Left ventricle myocardium inferior (tissue), 1 donor: ENCODE results near the gene PGM1. TPM values are rescaled to one million over a fixed set of nuclear protein-coding genes. Genes with fewer than 3 reads are reported as not detected.

Experiments
- DNase-seq: peaks from one replicate; pipeline ENCODE4 v3.0.0-alpha.2; 2020
- H3K27ac ChIP-seq: fragments of 200-600 bp; replicated peaks from 2 replicates; pipeline ENCODE4 v1.8.0; 2021
- H3K27me3 ChIP-seq: fragments of 200-600 bp; 2 replicates; pipeline ENCODE4 v1.8.0; 2021; ENCODE audit warnings: low read depth
- H3K36me3 ChIP-seq: fragments of 200-600 bp; 2 replicates; pipeline ENCODE4 v1.8.0; 2021
- H3K4me1 ChIP-seq: fragments of 200-600 bp; 2 replicates; pipeline ENCODE4 v1.8.0; 2021
- H3K4me3 ChIP-seq: fragments of 200-600 bp; 2 replicates; pipeline ENCODE4 v1.8.0; 2021; ENCODE audit warnings: mild to moderate bottlenecking, moderate library complexity
- H3K9me3 ChIP-seq: fragments of 200-600 bp; replicated peaks from 2 replicates; pipeline ENCODE4 v1.8.0; 2021
- intact Hi-C: fragments of 100-400 bp; cut with micrococcal nuclease; formaldehyde crosslinking; loops from one replicate; pipeline ENCODE4 v1.11.0; 2022
- total RNA-seq: library from RNA; stranded (reverse); fragmentation: NEBNext Ultra II Directional; extraction: Animal tissue kit (Norgen Biotek cat#: 25700); gene quantifications from one replicate; pipeline ENCODE4 v1.2.1, GENCODE V29; 2021
- TF ChIP-seq, protein P1 (sequence below): fragments of 200-600 bp; IDR thresholded peaks from 2 replicates; pipeline ENCODE4 v1.8.0; 2021; ENCODE audit warnings: antibody characterized with exemption, mild to moderate bottlenecking, borderline replicate concordance
- donor health status: DM: no; HTN: yes; CAD: no; lungs with severe emphysema.

The PGM1 gene
- total RNA-seq, 1 donor from 2014 or later: 280 TPM

DNA sequence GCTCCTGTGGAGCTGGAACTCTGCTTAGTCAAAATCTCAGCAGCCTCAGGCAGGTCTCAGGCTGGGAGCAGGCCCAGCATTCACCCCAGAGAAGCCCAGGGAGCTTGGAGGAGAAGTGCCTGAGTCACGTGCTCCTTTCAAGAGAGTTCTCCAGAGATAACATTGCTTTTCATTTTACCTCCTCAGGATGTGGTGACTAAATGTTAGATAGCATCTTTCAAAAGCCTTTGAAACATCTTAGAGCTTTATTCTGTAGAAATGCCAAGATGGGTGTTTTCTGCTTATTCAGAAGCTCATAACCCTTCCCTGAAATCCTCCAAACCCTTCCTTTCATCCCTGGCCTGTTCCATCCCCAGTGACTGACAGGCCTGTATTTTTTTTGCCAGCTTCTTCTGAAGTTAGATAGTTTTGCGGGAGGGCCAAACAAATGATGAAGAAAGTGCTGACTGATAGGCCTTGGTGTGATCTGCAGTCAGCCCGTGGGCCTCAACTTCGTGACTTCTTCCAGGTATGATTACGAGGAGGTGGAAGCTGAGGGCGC, 58.0 kb downstream of the PGM1 start:
- Histone ChIP-seq H3K27ac (no peak overlapping the region), H3K4me1 (peaks cover 11% of the 10 kb centered on the region), H3K4me3 (no peak overlapping the region), H3K27me3 (no peaks in the 10 kb centered on the region), H3K36me3 (peaks cover 80% of the 10 kb centered on the region), H3K9me3 (no peaks in the 10 kb centered on the region)
- no peak for DNase-seq
- TF ChIP-seq, protein P1, sequence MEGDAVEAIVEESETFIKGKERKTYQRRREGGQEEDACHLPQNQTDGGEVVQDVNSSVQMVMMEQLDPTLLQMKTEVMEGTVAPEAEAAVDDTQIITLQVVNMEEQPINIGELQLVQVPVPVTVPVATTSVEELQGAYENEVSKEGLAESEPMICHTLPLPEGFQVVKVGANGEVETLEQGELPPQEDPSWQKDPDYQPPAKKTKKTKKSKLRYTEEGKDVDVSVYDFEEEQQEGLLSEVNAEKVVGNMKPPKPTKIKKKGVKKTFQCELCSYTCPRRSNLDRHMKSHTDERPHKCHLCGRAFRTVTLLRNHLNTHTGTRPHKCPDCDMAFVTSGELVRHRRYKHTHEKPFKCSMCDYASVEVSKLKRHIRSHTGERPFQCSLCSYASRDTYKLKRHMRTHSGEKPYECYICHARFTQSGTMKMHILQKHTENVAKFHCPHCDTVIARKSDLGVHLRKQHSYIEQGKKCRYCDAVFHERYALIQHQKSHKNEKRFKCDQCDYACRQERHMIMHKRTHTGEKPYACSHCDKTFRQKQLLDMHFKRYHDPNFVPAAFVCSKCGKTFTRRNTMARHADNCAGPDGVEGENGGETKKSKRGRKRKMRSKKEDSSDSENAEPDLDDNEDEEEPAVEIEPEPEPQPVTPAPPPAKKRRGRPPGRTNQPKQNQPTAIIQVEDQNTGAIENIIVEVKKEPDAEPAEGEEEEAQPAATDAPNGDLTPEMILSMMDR: no peak
- intact Hi-C loops: no loop called here

DNA sequence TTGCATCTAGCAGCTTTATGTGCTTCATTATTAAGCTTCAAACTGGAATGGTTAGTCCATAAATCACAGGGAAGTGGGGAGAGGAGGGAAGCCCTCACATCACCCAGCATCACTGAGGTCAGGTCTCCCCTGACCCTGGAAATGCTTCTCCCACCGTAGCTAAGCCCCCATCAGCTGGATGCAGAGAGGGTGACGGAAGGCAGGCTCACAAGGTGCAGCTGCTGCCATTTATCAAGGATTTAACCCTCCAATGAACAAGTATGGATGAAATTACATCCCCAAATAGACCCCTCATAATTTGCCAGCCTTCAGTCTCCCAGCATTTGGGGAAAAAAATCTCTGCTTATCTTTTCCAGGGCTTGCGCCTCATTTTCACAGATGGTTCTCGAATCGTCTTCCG, 60.8 kb downstream of the PGM1 start:
- no peak overlapping the region for H3K4me3 ChIP-seq
- no peaks in the 10 kb centered on the region for H3K27me3 ChIP-seq
- DNase-seq: no peak
- no peak overlapping the region for H3K27ac ChIP-seq
- intact Hi-C loops: no loop called here
- no peaks in the 10 kb centered on the region for H3K9me3 ChIP-seq
- peaks cover 92% of the 10 kb centered on the region for H3K36me3 ChIP-seq
- TF ChIP-seq, protein P1: no peak
- H3K4me1 ChIP-seq: peaks cover 11% of the 10 kb centered on the region

DNA sequence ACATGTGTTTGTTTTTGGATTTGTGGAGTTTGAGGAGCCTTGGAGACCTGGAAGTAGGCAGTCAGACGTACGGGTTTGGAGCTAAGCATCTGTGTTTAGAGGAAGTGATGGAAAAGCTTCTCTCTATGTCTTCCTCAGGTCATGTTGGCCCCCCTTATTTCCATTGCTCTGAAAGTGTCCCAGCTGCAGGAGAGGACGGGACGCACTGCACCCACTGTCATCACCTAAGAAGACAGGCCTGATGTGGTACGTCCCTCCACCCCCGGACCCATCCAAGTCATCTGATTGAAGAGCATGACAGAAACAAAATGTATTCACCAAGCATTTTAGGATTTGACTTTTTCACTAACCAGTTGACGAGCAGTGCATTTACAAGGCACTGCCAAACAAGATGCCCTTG, 66.2 kb downstream of the PGM1 start:
- no peak overlapping the region for H3K4me3 ChIP-seq
- no peaks in the 10 kb centered on the region for H3K27me3 ChIP-seq
- H3K4me1 ChIP-seq: peaks cover 21% of the 10 kb centered on the region
- H3K36me3 ChIP-seq: peaks cover 65% of the 10 kb centered on the region
- intact Hi-C loops: no loop called here
- DNase-seq: no peak
- TF ChIP-seq, protein P1: no peak
- no peaks in the 10 kb centered on the region for H3K9me3 ChIP-seq
- H3K27ac ChIP-seq: no peak overlapping the region

DNA sequence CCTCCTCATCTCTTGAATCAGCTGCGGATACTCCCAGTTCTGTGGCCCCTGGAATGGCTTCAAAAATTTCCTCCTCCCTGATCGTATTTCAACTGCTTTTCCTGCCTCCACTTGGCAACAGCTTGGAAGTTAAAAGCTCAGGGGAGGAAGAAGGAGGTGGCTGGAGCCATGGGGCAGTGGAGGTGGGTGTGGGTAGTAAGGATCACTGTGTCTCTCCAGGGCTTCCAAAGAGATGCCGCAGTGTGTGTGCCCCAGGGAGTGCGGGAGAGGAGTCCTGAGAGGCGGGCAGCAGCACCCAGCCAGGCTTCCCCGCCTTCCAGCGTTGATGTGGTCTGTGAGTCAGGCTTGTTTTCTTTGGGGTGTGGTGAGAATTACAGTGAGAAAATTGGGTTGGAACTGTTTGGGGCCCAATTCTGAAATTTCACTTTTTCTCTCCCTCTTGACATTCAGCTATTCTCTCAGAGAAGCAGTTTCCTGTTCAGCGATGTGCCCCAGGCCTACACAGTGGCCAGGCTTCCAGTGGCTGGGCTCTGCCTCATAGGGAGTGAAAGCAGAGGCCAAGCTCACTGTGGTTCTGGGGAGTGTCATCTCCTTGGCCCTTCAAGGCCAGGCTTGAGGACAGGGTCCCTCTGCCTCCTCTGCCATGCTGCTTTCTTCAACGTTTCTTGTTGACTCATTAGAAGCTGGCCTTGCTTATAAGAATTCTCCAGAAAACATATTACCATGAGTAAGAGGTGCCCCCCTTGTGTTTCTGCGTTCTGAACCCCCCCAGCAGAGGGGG, 69.0 kb downstream of the PGM1 start:
- TF ChIP-seq, protein P1: no peak
- peak; percentile 39 for DNase-seq
- peaks cover 21% of the 10 kb centered on the region for H3K4me1 ChIP-seq
- peaks cover 10% of the 10 kb centered on the region for H3K9me3 ChIP-seq
- intact Hi-C loops: no loop called here
- no peak overlapping the region for H3K4me3 ChIP-seq
- peak overlapping the region; percentile 58 for H3K27ac ChIP-seq
- peaks cover 38% of the 10 kb centered on the region for H3K36me3 ChIP-seq
- no peaks in the 10 kb centered on the region for H3K27me3 ChIP-seq

DNA sequence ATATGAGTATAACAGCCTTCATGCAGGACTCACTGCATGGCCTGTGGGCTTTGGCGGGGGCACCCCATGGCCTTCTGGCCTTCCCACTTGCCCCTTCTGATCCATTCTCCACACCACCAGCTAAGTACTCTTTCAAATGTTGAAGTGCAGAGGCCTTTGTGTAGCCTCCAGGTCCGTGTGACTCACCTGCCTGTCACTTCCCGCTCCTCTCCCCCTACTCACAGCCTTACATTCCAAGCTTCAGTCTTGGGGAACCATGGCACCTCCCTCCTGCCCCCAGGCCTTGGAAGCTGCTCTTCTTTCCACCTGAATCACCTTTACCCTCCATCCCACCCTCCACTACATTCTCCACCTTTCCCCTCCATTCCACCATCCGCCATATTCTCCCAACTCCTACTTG, 69.6 kb downstream of the PGM1 start:
- peak overlapping the region; percentile 58 for H3K27ac ChIP-seq
- intact Hi-C loops: no loop called here
- no peak overlapping the region for H3K4me3 ChIP-seq
- H3K4me1 ChIP-seq: peaks cover 21% of the 10 kb centered on the region
- peaks cover 32% of the 10 kb centered on the region for H3K36me3 ChIP-seq
- no peaks in the 10 kb centered on the region for H3K27me3 ChIP-seq
- TF ChIP-seq, protein P1: no peak
- DNase-seq: no peak
- H3K9me3 ChIP-seq: peaks cover 10% of the 10 kb centered on the region
